IMR-90 (cell line): Measurements from ENCODE around the gene MOXD1. TPM values are rescaled to one million over a fixed set of nuclear protein-coding genes. Genes with fewer than 3 reads are reported as not detected.

Experiments
- ATAC-seq: fragments of 200-7000 bp; cut with Tn5 transposase; 2 replicates; pipeline ENCODE4 v1.9.1; 2020; ENCODE audit warnings: low read depth, mild to moderate bottlenecking, moderate library complexity
- Bru-seq: library from RNA; stranded (reverse); fragments of 400-500 nt; gene quantifications from one replicate; lab custom pipeline; 2021; lab: Mats Ljungman, UMichigan
- BruChase-seq, 2 experiments: library from RNA; stranded (reverse); fragments of 400-500 nt; gene quantifications; one replicate each; lab custom pipeline; 2021; lab: Mats Ljungman, UMichigan
- BruUV-seq: library from RNA; stranded (reverse); fragments of 400-500 nt; replicated peaks from 2 replicates; lab custom pipeline; 2021; lab: Mats Ljungman, UMichigan
- CTCF ChIA-PET: fragments of 300-600 bp; formaldehyde crosslinking; extraction: SDS; loops from one replicate; lab custom pipeline; 2021; ENCODE audit warnings: antibody characterized with exemption; lab: Yijun Ruan, JAX
- POLR2A ChIA-PET: fragments of 300-600 bp; sonication (Branson Sonifier 250); formaldehyde crosslinking; loops from one replicate; lab custom pipeline; 2022; ENCODE audit warnings: antibody characterized with exemption; ENCODE audit not compliant: unreplicated experiment; lab: Charles Lee
- DNase-seq: peaks from one replicate; pipeline ENCODE4 v3.0.0; 2013
- H2AFZ ChIP-seq: replicated peaks from 2 replicates; pipeline ENCODE3; 2013; ENCODE audit warnings: low read length, mild to moderate bottlenecking; ENCODE audit not compliant: poor library complexity
- H2AK5ac ChIP-seq: 2 replicates; pipeline ENCODE4 v1.6.1; 2013; ENCODE audit warnings: low read depth, low read length, inconsistent platforms
- H2AK9ac ChIP-seq: replicated peaks from 2 replicates; pipeline ENCODE3; 2013; ENCODE audit warnings: mild to moderate bottlenecking, low read depth, low read length, moderate library complexity; ENCODE audit not compliant: poor library complexity
- H2BK120ac ChIP-seq: 2 replicates; pipeline ENCODE4 v1.6.1; 2013; ENCODE audit warnings: low read depth, low read length, inconsistent platforms
- H2BK15ac ChIP-seq: 3 replicates; pipeline ENCODE4 v1.6.1; 2013; ENCODE audit warnings: low read depth, low read length, inconsistent platforms
- H2BK20ac ChIP-seq: 2 replicates; pipeline ENCODE4 v1.6.1; 2013; ENCODE audit warnings: low read depth, mild to moderate bottlenecking, inconsistent platforms, low read length, moderate library complexity
- H2BK5ac ChIP-seq: 2 replicates; pipeline ENCODE4 v1.6.1; 2013; ENCODE audit warnings: mild to moderate bottlenecking, low read depth, low read length, inconsistent platforms; ENCODE audit not compliant: poor library complexity, severe bottlenecking
- H3K14ac ChIP-seq: replicated peaks from 2 replicates; pipeline ENCODE4 v1.6.1; 2013; ENCODE audit warnings: low read depth, low read length, inconsistent platforms
- H3K18ac ChIP-seq: 2 replicates; pipeline ENCODE4 v1.6.1; 2013; ENCODE audit warnings: low read depth, low read length, control low read depth
- H3K23ac ChIP-seq: 2 replicates; pipeline ENCODE4 v1.6.1; 2013; ENCODE audit warnings: low read depth, low read length, inconsistent platforms
- H3K27ac ChIP-seq: 2 replicates; pipeline ENCODE4 v1.5.1; 2013; ENCODE audit warnings: mild to moderate bottlenecking, control low read depth, low read length; ENCODE audit not compliant: insufficient read depth
- H3K27me3 ChIP-seq: 2 replicates; pipeline ENCODE4 v1.6.1; 2013; ENCODE audit warnings: low read length; ENCODE audit not compliant: control insufficient read depth, insufficient read depth
- H3K36me3 ChIP-seq: 2 replicates; pipeline ENCODE4 v1.6.1; 2013; ENCODE audit warnings: low read length, mixed read lengths; ENCODE audit not compliant: control insufficient read depth, insufficient read depth
- H3K4ac ChIP-seq: 2 replicates; pipeline ENCODE4 v1.6.1; 2013; ENCODE audit warnings: low read depth, low read length, inconsistent platforms
- H3K4me1 ChIP-seq: 2 replicates; pipeline ENCODE4 v1.6.1; 2013; ENCODE audit warnings: low read length, mixed read lengths; ENCODE audit not compliant: control insufficient read depth, insufficient read depth
- H3K4me2 ChIP-seq: 2 replicates; pipeline ENCODE4 v1.6.1; 2013; ENCODE audit warnings: low read depth, mild to moderate bottlenecking, control low read depth, low read length, moderate library complexity
- H3K4me3 ChIP-seq: 2 replicates; pipeline ENCODE4 v1.5.1; 2013; ENCODE audit warnings: low read depth, mild to moderate bottlenecking, control low read depth, low read length, moderate library complexity; ENCODE audit not compliant: insufficient read depth
- H3K56ac ChIP-seq: 2 replicates; pipeline ENCODE4 v1.6.1; 2013; ENCODE audit warnings: low read length, inconsistent platforms; ENCODE audit not compliant: insufficient read depth; ENCODE audit errors: extremely low read depth
- H3K79me1 ChIP-seq, 2 experiments: 2 replicates each; pipeline ENCODE4 v1.6.1; 2013; ENCODE audit warnings: low read length in 2 of 2, inconsistent platforms in 1 of 2, low read depth in 1 of 2
- H3K9ac ChIP-seq: 2 replicates; pipeline ENCODE4 v1.6.1; 2013; ENCODE audit warnings: low read depth, low read length, control low read depth
- H3K9me1 ChIP-seq: 2 replicates; pipeline ENCODE4 v1.6.1; 2013; ENCODE audit warnings: low read length, inconsistent platforms; ENCODE audit not compliant: insufficient read depth
- H3K9me3 ChIP-seq: 2 replicates; pipeline ENCODE4 v1.6.1; 2013; ENCODE audit warnings: low read length; ENCODE audit not compliant: control insufficient read depth, insufficient read depth
- H4K20me1 ChIP-seq: 2 replicates; pipeline ENCODE4 v1.6.1; 2013; ENCODE audit warnings: low read length, inconsistent platforms; ENCODE audit not compliant: insufficient read depth
- H4K5ac ChIP-seq: 2 replicates; pipeline ENCODE4 v1.6.1; 2013; ENCODE audit warnings: mild to moderate bottlenecking, low read depth, low read length, control low read depth
- H4K8ac ChIP-seq, 2 experiments: 2 replicates each; pipeline ENCODE4 v1.6.1; 2013; ENCODE audit warnings: low read depth in 2 of 2, low read length in 2 of 2, control low read depth in 1 of 2, inconsistent platforms in 1 of 2
- H4K91ac ChIP-seq: 2 replicates; pipeline ENCODE4 v1.6.1; 2013; ENCODE audit warnings: low read depth, low read length, inconsistent platforms; ENCODE audit not compliant: insufficient read depth
- MAZ ChIP-seq: IDR thresholded peaks from 2 replicates; pipeline ENCODE4 v1.6.1; 2012; ENCODE audit warnings: low read depth, mild to moderate bottlenecking, low read length, improper control_type of control experiment, moderate library complexity, borderline replicate concordance
- RFX5 ChIP-seq: IDR thresholded peaks from 2 replicates; pipeline ENCODE4 v1.8.0; 2012; ENCODE audit warnings: low read depth, mild to moderate bottlenecking, low read length, moderate library complexity
- WGBS, 2 experiments: methylation state at CpG; one replicate each; pipeline versions ENCODE4 v1.1.5 to v1.1.7; 2013; ENCODE audit warnings: missing lambda C conversion rate in 2 of 2; ENCODE audit not compliant: insufficient read length in 1 of 2; ENCODE audit errors: extremely low coverage in 2 of 2; 5-methylcytosine and 5-hydroxymethylcytosine counted together
- dilution Hi-C: fragments of 300-500 bp; cut with HindIII; formaldehyde crosslinking; loops from one replicate; pipeline ENCODE4 v1.14.3; 2018; ENCODE audit warnings: low sequenced_read_pairs; ENCODE audit not compliant: unreplicated experiment
- in situ Hi-C: fragments of 300-500 bp; cut with MboI; formaldehyde crosslinking; loops from 3 replicates; pipeline ENCODE4 v1.14.3; 2019; ENCODE audit warnings: low sequenced_read_pairs, inconsistent platforms, mixed read lengths
- intact Hi-C: fragments of 100-400 bp; cut with micrococcal nuclease; formaldehyde crosslinking; loops from 2 replicates; pipeline ENCODE4 v1.10.0; 2022
- long read RNA-seq: library from polyadenylated mRNA; unstranded; transcript quantifications from one replicate; pipeline ENCODE4 v2.0.0, GENCODE V29; 2021; ENCODE audit not compliant: unreplicated experiment
- polyA plus RNA-seq, 3 experiments: library from polyadenylated mRNA; depleted of rRNA; stranded (reverse); fragments of >200 nt; gene quantifications; 2 replicates each; pipeline ENCODE4 v1.2.3, GENCODE V29; 2012; ENCODE audit warnings: low replicate concordance in 1 of 3
- total RNA-seq: library from RNA; depleted of rRNA; stranded (reverse); fragments of >200 nt; gene quantifications from 2 replicates; pipeline ENCODE4 v1.2.3, GENCODE V29; 2012; rRNA removed
- TF ChIP-seq, protein P1 (sequence below): conservative IDR thresholded peaks from 2 replicates; pipeline ENCODE4 v1.5.1; 2012; ENCODE audit warnings: mild to moderate bottlenecking, low read depth, low read length, improper control_type of control experiment

Gene MOXD1
- total RNA-seq (10.0 and 10.6 TPM in 2 replicates), polyA plus RNA-seq (2012; rRNA removed) (16.5 and 19.4 TPM in 2 replicates), Bru-seq, nascent RNA (percentile 53 among the genes with signal in this experiment), BruChase-seq, experiment 1, labeled RNA remaining after a 6-hour chase (percentile 47 among the genes with signal in this experiment), BruChase-seq, experiment 2, labeled RNA remaining after a 2-hour chase (percentile 51 among the genes with signal in this experiment)
- 9.7 and 11.3 TPM in 2 replicates for polyA plus RNA-seq (2012; cell fraction: cytosol; rRNA removed)
- 2.0 and 13.7 TPM in 2 replicates for polyA plus RNA-seq (2012; cell fraction: nucleus; rRNA removed; ENCODE audit: low replicate concordance)
- long read RNA-seq, transcript MOXD1-202 (12 exons, 3,059 nt), result major isoform, 42 of 46 reads
- long read RNA-seq, partial matches to known transcripts, result 2 of 46 reads
- long read RNA-seq, other reads (novel, unspliced or antisense), result 2 of 46 reads

DNA sequence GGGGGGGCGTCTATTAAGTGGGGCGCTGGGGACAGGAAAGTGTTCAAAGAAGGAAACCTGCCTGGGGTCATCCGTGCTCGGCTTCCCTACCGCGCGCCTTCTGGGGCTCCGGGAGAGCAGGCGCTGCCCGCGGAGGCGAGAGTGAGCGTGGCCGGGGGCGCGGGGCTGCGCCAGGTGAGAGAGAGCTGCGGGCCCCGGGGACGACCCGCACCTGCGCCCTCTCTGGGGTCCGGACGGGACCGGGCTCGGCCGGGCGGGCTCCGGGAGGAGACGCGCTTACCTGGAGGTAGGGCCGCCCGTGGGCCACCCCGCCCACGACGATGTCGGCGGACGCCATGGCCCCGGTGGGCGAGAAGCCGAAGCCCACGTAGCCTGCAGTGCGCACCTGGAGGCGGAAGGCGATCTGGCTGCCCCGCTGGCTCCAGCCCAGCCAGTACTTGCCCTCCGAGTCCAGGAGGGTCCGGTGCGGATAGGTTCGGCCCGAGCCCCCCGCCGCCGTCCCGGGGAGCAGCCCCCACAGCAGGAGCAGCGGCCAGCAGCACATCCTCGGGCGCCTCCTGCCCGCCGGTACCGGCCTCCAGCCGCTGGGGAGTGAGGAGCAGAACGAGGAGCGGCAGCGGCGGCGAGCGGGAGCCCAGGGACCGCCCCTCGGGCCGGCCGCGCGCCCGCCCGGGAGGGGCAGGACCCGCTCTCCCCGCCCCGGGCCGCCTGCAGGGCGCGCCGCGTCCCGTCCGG is at the start of gene MOXD1:
MOXD1 (minus strand) TSS at position 593 of the 735 bp plus-strand sequence; CDS start at position 544, 49 bp downstream.
- ATAC-seq, result peak; percentile 90
- TF ChIP-seq RFX5, result no peak
- TF ChIP-seq, protein P1, sequence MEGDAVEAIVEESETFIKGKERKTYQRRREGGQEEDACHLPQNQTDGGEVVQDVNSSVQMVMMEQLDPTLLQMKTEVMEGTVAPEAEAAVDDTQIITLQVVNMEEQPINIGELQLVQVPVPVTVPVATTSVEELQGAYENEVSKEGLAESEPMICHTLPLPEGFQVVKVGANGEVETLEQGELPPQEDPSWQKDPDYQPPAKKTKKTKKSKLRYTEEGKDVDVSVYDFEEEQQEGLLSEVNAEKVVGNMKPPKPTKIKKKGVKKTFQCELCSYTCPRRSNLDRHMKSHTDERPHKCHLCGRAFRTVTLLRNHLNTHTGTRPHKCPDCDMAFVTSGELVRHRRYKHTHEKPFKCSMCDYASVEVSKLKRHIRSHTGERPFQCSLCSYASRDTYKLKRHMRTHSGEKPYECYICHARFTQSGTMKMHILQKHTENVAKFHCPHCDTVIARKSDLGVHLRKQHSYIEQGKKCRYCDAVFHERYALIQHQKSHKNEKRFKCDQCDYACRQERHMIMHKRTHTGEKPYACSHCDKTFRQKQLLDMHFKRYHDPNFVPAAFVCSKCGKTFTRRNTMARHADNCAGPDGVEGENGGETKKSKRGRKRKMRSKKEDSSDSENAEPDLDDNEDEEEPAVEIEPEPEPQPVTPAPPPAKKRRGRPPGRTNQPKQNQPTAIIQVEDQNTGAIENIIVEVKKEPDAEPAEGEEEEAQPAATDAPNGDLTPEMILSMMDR, result 0 out of 2 replicates have a peak, but pooled peaks have one; percentile 7
- peak; percentile 28; the same call in 1 of the 2 replicates for TF ChIP-seq MAZ
- dilution Hi-C loops (no loop called here), in situ Hi-C loops (no loop called here), intact Hi-C loops (loop anchor here (2.0 kb wide), 1 partner anchor 44 kb away; no protein-coding TSS in a partner anchor)
- H3K23ac ChIP-seq, result peak within 1 kb of the TSS; percentile 76
- H4K5ac ChIP-seq, result peak within 1 kb of the TSS; percentile 55
- 1% methylated on average over 30 of the region's 87 CpGs; no CpG with 5 or more reads in 1 of the 2 experiments for WGBS, 2 experiments
- peak within 1 kb of the TSS; percentile 64; the same call in 1 of the 2 replicates for H2AK5ac ChIP-seq
- peak; percentile 37 for DNase-seq
- peak within 1 kb of the TSS; percentile 90; the same call in 2 of the 3 replicates for H2BK15ac ChIP-seq
- no peak within 1 kb of the TSS for H2BK5ac ChIP-seq
- H3K4me1 ChIP-seq, result peaks cover 2% of the 10 kb centered on the region; the same call in 1 of the 2 replicates
- peak within 1 kb of the TSS; percentile 47; the same call in 1 of the 2 replicates for H4K91ac ChIP-seq
- H3K4ac ChIP-seq, result peak within 1 kb of the TSS; percentile 71
- peak within 1 kb of the TSS; percentile 38 to 86; a peak in 2 of 4 replicates for H4K8ac ChIP-seq
- H4K20me1 ChIP-seq, result peaks cover 4% of the 10 kb centered on the region; the same call in 1 of the 2 replicates
- ChIA-PET POLR2A (no interaction called here), CTCF (no interaction called here)
- peak within 1 kb of the TSS; percentile 73 for H3K4me2 ChIP-seq
- no peak within 1 kb of the TSS for H3K56ac ChIP-seq
- H3K18ac ChIP-seq, result peak within 1 kb of the TSS; percentile 68; the same call in 1 of the 2 replicates
- peak within 1 kb of the TSS; percentile 68 for H3K9ac ChIP-seq
- 0 out of 2 replicates have a peak, but pooled peaks cover 7% of the 10 kb centered on the region for H3K9me1 ChIP-seq
- H3K9me3 ChIP-seq, result no peaks in the 10 kb centered on the region
- H3K27ac ChIP-seq, result peak within 1 kb of the TSS; percentile 45
- H3K36me3 ChIP-seq, result no peaks in the 10 kb centered on the region
- peak within 1 kb of the TSS; percentile 98 for H2AFZ ChIP-seq
- peak within 1 kb of the TSS; percentile 76 for H3K14ac ChIP-seq
- peak within 1 kb of the TSS; percentile 90 for H2BK120ac ChIP-seq
- peaks cover 4% of the 10 kb centered on the region; the same call in 1 of the 2 replicates for H3K27me3 ChIP-seq
- H3K79me1 ChIP-seq, result peaks cover 5 to 12% of the 10 kb centered on the region in 2 experiments; a peak in 1 of 4 replicates
- H2BK20ac ChIP-seq, result 0 out of 2 replicates have a peak within 1 kb of the TSS, but pooled peaks have one; percentile 11
- peak within 1 kb of the TSS; percentile 93 for H3K4me3 ChIP-seq
- no TSS peak for BruUV-seq
- peak within 1 kb of the TSS; percentile 79 for H2AK9ac ChIP-seq
